ENCODE data around the gene KISS1.

The KISS1 gene

GRCh38 chr1:204151552-204152309 is 44.6 kb downstream of the KISS1 start, which contains the start of gene ETNK2:
Gene ETNK2, minus strand, starts transcription at chr1:204152044. Its CDS starts 192 bp downstream, at chr1:204151852.
- H3K36me3 ChIP-seq (replicated peaks; ENCODE audit: insufficient read depth, low read length) = no peaks in the 10 kb centered on the region
- H3K79me2 ChIP-seq (ENCODE audit: low read length) = no peaks in the 10 kb centered on the region
- DNase-seq = peak; percentile 28
- no peaks in the 10 kb centered on the region for H3F3A ChIP-seq (ENCODE audit: insufficient read depth, low read length)
- no peaks in the 10 kb centered on the region for H4K20me1 ChIP-seq (ENCODE audit: insufficient read depth, low read length)
- H3K9me3 ChIP-seq (replicated peaks; ENCODE audit: insufficient read depth, low read length) = no peaks in the 10 kb centered on the region
- peaks cover 40% of the 10 kb centered on the region for H3K27me3 ChIP-seq (replicated peaks; ENCODE audit: insufficient read depth, low read length)
- TF ChIP-seq EZH2phosphoT487 (IDR thresholded peaks at IDR 0.05; ENCODE audit: low read length) (no peak), EZH2 (optimal IDR thresholded peaks at IDR 0.05; ENCODE audit: low read depth, low read length) (no peak)
- TF ChIP-seq, protein P1, sequence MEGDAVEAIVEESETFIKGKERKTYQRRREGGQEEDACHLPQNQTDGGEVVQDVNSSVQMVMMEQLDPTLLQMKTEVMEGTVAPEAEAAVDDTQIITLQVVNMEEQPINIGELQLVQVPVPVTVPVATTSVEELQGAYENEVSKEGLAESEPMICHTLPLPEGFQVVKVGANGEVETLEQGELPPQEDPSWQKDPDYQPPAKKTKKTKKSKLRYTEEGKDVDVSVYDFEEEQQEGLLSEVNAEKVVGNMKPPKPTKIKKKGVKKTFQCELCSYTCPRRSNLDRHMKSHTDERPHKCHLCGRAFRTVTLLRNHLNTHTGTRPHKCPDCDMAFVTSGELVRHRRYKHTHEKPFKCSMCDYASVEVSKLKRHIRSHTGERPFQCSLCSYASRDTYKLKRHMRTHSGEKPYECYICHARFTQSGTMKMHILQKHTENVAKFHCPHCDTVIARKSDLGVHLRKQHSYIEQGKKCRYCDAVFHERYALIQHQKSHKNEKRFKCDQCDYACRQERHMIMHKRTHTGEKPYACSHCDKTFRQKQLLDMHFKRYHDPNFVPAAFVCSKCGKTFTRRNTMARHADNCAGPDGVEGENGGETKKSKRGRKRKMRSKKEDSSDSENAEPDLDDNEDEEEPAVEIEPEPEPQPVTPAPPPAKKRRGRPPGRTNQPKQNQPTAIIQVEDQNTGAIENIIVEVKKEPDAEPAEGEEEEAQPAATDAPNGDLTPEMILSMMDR (IDR thresholded peaks at IDR 0.05; ENCODE audit: low read length) = no peak
- peak within 1 kb of the TSS; percentile 90 for H3K4me2 ChIP-seq (ENCODE audit: low read depth, low read length)
- no peak within 1 kb of the TSS for H3K27ac ChIP-seq (ENCODE audit: low read length)
- H3K9ac ChIP-seq (ENCODE audit: low read length) = peak within 1 kb of the TSS; percentile 8; the same call in 1 of the 2 replicates
- peak within 1 kb of the TSS; percentile 81 for H2AFZ ChIP-seq (ENCODE audit: low read length)
- H3K4me1 ChIP-seq (ENCODE audit: low read length) = no peaks in the 10 kb centered on the region
- no peaks in the 10 kb centered on the region for H3K9me2 ChIP-seq (replicated peaks; ENCODE audit: insufficient read depth, low read length)
- peak within 1 kb of the TSS; percentile 58; the same call in 1 of the 2 replicates for H3K4me3 ChIP-seq (ENCODE audit: low read length)

DNA sequence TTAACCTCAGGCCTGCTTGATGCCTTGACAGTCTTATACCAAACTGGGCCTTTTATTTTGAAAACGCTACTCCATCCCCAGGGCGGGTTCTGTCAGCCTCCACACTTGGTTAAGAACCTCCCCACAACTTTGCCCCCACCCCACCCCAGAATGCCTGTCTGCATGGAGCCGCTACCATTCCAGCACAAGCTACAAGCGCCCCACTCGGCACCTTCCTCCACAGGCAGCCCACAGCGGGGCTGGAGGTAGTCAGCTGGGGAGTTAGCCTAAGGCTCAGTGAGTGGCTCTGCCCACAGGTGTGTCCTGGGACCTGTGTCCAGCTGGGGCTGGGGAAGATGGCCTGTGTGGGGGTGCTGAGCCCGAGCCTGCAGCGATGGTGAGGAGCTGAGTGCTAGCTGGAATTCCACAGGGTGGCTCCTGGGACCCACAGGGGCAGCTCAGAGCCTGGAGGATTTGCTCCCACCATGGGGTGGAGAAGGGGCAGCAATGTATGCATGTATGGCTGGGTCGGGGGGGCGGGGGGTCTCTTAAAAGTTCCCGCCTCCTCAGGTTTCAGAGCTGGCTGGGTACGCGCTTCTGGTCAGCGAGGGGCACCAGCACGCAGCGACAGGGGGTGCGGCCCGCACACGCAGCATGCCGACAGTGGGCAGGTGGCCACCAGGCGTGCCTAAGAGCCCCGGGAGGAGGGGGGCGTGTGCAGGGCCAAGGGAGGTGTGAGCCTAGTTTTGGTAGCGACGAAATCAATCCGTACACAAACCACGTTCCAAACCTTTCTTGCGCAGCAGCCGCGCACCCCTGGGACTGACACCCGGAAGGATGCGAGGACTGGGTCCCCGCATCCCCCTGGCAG is 45.4 kb downstream of the KISS1 start:
- no peak overlapping the region for H2AFZ ChIP-seq (ENCODE audit: low read length)
- H3K4me3 ChIP-seq (ENCODE audit: low read length) = no peak overlapping the region
- no peaks in the 10 kb centered on the region for H4K20me1 ChIP-seq (ENCODE audit: insufficient read depth, low read length)
- no peak overlapping the region for H3K9ac ChIP-seq (ENCODE audit: low read length)
- H3K27me3 ChIP-seq (replicated peaks; ENCODE audit: insufficient read depth, low read length) = peaks cover 40% of the 10 kb centered on the region
- no peaks in the 10 kb centered on the region for H3K4me1 ChIP-seq (ENCODE audit: low read length)
- H3K9me2 ChIP-seq (replicated peaks; ENCODE audit: insufficient read depth, low read length) = no peaks in the 10 kb centered on the region
- H3K79me2 ChIP-seq (ENCODE audit: low read length) = no peaks in the 10 kb centered on the region
- no peaks in the 10 kb centered on the region for H3K9me3 ChIP-seq (replicated peaks; ENCODE audit: insufficient read depth, low read length)
- H3K27ac ChIP-seq (ENCODE audit: low read length) = no peak overlapping the region
- no peaks in the 10 kb centered on the region for H3F3A ChIP-seq (ENCODE audit: insufficient read depth, low read length)
- H3K36me3 ChIP-seq (replicated peaks; ENCODE audit: insufficient read depth, low read length) = no peaks in the 10 kb centered on the region
- TF ChIP-seq, protein P1 (IDR thresholded peaks at IDR 0.05; ENCODE audit: low read length) = no peak
- TF ChIP-seq EZH2 (optimal IDR thresholded peaks at IDR 0.05; ENCODE audit: low read depth, low read length) (no peak), EZH2phosphoT487 (IDR thresholded peaks at IDR 0.05; ENCODE audit: low read length) (no peak)
- no peak for DNase-seq
- peak overlapping the region; percentile 90; the same call in 1 of the 2 replicates for H3K4me2 ChIP-seq (ENCODE audit: low read depth, low read length)

DNA sequence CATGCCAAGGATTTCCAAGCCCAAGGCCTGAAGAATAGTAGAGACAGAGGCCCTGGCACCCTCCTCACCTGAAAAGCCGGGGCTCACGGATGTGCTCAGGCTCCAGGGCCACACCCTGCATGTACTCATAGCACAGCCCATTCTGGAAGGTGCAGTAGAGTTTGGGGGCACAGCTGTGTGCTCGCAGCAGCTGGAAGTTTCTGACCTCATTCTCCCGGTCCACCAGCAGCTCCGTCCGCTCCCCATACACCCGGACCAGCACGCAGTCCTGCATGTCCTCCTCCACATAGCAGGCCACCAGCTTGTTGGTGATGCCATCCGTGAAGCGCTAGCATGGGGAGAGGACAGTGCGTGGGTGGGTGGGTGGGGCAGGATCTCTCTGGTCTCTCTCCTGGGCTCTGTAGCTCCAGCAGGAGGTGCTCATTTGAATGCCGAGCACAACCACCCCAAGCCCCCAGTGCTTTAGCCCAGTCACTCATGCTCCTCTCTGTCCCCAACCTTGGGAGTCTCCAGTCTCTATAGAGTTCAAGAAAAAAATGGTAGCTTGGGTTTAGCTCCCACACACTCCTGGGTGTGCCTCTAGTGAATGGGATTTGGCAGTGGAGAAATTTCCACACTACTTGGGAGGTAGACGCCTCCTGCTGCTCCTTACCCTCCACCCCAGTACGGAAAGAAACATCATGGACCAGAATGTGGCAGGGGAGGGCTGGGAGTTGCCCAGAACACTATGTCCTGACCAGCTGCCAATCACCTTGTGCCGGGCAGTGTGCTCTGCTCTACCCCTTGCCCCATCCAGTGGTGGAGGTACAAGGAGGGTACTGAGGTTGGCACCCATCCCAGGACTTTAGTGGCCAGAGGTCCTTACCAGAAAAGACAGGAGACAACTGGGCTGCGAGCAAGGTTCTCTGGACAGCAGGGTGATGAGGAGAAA is 46.4 kb downstream of the KISS1 start:
- Histone ChIP-seq H3K4me1 (ENCODE audit: low read length) (no peaks in the 10 kb centered on the region), H3K27ac (ENCODE audit: low read length) (no peak overlapping the region), H3K9me3 (replicated peaks; ENCODE audit: insufficient read depth, low read length) (no peaks in the 10 kb centered on the region), H4K20me1 (ENCODE audit: insufficient read depth, low read length) (no peaks in the 10 kb centered on the region), H2AFZ (ENCODE audit: low read length) (no peak overlapping the region), H3K4me3 (ENCODE audit: low read length) (no peak overlapping the region), H3K27me3 (replicated peaks; ENCODE audit: insufficient read depth, low read length) (peaks cover 35% of the 10 kb centered on the region), H3K36me3 (replicated peaks; ENCODE audit: insufficient read depth, low read length) (no peaks in the 10 kb centered on the region), H3F3A (ENCODE audit: insufficient read depth, low read length) (no peaks in the 10 kb centered on the region), H3K79me2 (ENCODE audit: low read length) (no peaks in the 10 kb centered on the region), H3K9me2 (replicated peaks; ENCODE audit: insufficient read depth, low read length) (no peaks in the 10 kb centered on the region), H3K4me2 (ENCODE audit: low read depth, low read length) (no peak overlapping the region), H3K9ac (ENCODE audit: low read length) (no peak overlapping the region)
- DNase-seq = no peak
- TF ChIP-seq, protein P1 (IDR thresholded peaks at IDR 0.05; ENCODE audit: low read length) = no peak
- no peak for TF ChIP-seq EZH2phosphoT487 (IDR thresholded peaks at IDR 0.05; ENCODE audit: low read length)
- TF ChIP-seq EZH2 (optimal IDR thresholded peaks at IDR 0.05; ENCODE audit: low read depth, low read length) = no peak

Measured in MM.1S (cell line).